Activated B cell treated with CpG ODN at 0.5 μM for 24 hours (primary cell): ENCODE measurements around the gene CALM3. TPM values are rescaled to one million over a fixed set of nuclear protein-coding genes. Genes with fewer than 3 reads are reported as not detected.

Source experiments
- ATAC-seq: fragments of 200-7000 bp; cut with Tn5 transposase; one replicate; pipeline ENCODE4 v1.10.0; 2021; ENCODE audit warnings: low read depth, mild to moderate bottlenecking, moderate library complexity
- CTCF ChIA-PET: fragments of 350-600 bp; sonication (Branson Sonifier 250); formaldehyde crosslinking; loops from one replicate; lab custom pipeline; 2021; ENCODE audit warnings: antibody characterized with exemption; lab: Charles Lee
- POLR2A ChIA-PET: fragments of 350-600 bp; sonication (Branson Sonifier 250); formaldehyde crosslinking; loops from one replicate; lab custom pipeline; 2021; ENCODE audit warnings: antibody characterized with exemption; lab: Charles Lee
- DNase-seq: peaks from one replicate; pipeline ENCODE4 v3.0.0; 2022
- H3K27ac Mint-ChIP-seq: one replicate; pipeline ENCODE4 v1.8.0; 2020; ENCODE audit warnings: mixed read lengths
- H3K27me3 Mint-ChIP-seq: one replicate; pipeline ENCODE4 v1.8.0; 2021; ENCODE audit warnings: mixed read lengths
- H3K36me3 Mint-ChIP-seq: one replicate; pipeline ENCODE4 v1.8.0; 2021; ENCODE audit warnings: low read depth, mixed read lengths
- H3K4me1 Mint-ChIP-seq: one replicate; pipeline ENCODE4 v1.8.0; 2021; ENCODE audit warnings: mixed read lengths
- H3K4me3 Mint-ChIP-seq: one replicate; pipeline ENCODE4 v1.8.0; 2020; ENCODE audit warnings: mild to moderate bottlenecking, mixed read lengths
- H3K9me3 Mint-ChIP-seq: one replicate; pipeline ENCODE4 v1.8.0; 2020; ENCODE audit warnings: mixed read lengths
- intact Hi-C: fragments of 100-400 bp; cut with micrococcal nuclease; formaldehyde crosslinking; loops from one replicate; pipeline ENCODE4 v1.15.1; 2024
- total RNA-seq: library from RNA; stranded (reverse); gene quantifications from 2 replicates; pipeline ENCODE4 v1.2.3, GENCODE V29; 2022
- TF ChIP-seq, protein P1 (sequence below): fragments of 200-600 bp; IDR thresholded peaks from one replicate; pipeline ENCODE4 v1.8.0; 2022; ENCODE audit warnings: antibody characterized with exemption, mild to moderate bottlenecking

The CALM3 gene
- total RNA-seq, 1 donor from 2014 or later = 174 TPM

DNA sequence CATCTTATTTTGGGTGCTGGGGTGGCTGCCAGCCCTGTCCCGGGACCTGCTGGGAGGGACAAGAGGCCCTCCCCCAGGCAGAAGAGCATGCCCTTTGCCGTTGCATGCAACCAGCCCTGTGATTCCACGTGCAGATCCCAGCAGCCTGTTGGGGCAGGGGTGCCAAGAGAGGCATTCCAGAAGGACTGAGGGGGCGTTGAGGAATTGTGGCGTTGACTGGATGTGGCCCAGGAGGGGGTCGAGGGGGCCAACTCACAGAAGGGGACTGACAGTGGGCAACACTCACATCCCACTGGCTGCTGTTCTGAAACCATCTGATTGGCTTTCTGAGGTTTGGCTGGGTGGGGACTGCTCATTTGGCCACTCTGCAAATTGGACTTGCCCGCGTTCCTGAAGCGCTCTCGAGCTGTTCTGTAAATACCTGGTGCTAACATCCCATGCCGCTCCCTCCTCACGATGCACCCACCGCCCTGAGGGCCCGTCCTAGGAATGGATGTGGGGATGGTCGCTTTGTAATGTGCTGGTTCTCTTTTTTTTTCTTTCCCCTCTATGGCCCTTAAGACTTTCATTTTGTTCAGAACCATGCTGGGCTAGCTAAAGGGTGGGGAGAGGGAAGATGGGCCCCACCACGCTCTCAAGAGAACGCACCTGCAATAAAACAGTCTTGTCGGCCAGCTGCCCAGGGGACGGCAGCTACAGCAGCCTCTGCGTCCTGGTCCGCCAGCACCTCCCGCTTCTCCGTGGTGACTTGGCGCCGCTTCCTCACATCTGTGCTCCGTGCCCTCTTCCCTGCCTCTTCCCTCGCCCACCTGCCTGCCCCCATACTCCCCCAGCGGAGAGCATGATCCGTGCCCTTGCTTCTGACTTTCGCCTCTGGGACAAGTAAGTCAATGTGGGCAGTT is 8.6 kb downstream of the CALM3 start:
- TF ChIP-seq, protein P1, sequence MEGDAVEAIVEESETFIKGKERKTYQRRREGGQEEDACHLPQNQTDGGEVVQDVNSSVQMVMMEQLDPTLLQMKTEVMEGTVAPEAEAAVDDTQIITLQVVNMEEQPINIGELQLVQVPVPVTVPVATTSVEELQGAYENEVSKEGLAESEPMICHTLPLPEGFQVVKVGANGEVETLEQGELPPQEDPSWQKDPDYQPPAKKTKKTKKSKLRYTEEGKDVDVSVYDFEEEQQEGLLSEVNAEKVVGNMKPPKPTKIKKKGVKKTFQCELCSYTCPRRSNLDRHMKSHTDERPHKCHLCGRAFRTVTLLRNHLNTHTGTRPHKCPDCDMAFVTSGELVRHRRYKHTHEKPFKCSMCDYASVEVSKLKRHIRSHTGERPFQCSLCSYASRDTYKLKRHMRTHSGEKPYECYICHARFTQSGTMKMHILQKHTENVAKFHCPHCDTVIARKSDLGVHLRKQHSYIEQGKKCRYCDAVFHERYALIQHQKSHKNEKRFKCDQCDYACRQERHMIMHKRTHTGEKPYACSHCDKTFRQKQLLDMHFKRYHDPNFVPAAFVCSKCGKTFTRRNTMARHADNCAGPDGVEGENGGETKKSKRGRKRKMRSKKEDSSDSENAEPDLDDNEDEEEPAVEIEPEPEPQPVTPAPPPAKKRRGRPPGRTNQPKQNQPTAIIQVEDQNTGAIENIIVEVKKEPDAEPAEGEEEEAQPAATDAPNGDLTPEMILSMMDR = no peak
- Mint-ChIP-seq H3K27me3 (no peaks in the 10 kb centered on the region), H3K4me3 (no peak overlapping the region), H3K36me3 (peaks cover 53% of the 10 kb centered on the region), H3K27ac (no peak overlapping the region), H3K9me3 (no peaks in the 10 kb centered on the region), H3K4me1 (peaks cover 34% of the 10 kb centered on the region)
- POLR2A ChIA-PET = interaction anchor here (6.0 to 6.4 kb wide), 2 partner anchors 8 to 52 kb away, joined by 67 to 69 read pairs; partner anchors contain the start of genes CALM3 and DACT3
- CTCF ChIA-PET = interaction anchor here (9.4 kb wide), 1 partner anchor 53 kb away, joined by 234 read pairs; the partner anchor contains the start of gene DACT3
- intact Hi-C loops = loop anchor here (5.0 kb wide), 1 partner anchor 72 kb away; no protein-coding TSS in a partner anchor
- ATAC-seq (no peak), DNase-seq (no peak)

DNA sequence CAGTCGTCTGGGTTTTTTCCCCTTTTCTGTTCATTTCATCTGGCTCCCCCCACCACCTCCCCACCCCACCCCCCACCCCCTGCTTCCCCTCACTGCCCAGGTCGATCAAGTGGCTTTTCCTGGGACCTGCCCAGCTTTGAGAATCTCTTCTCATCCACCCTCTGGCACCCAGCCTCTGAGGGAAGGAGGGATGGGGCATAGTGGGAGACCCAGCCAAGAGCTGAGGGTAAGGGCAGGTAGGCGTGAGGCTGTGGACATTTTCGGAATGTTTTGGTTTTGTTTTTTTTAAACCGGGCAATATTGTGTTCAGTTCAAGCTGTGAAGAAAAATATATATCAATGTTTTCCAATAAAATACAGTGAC is 9.3 kb downstream of the CALM3 start:
- H3K27me3 Mint-ChIP-seq = no peaks in the 10 kb centered on the region
- no peaks in the 10 kb centered on the region for H3K9me3 Mint-ChIP-seq
- CTCF ChIA-PET = interaction anchor here (9.4 kb wide), 1 partner anchor 52 kb away, joined by 234 read pairs; the partner anchor contains the start of gene DACT3
- H3K4me3 Mint-ChIP-seq = no peak overlapping the region
- H3K4me1 Mint-ChIP-seq = peaks cover 34% of the 10 kb centered on the region
- intact Hi-C loops = loop anchor here (5.0 kb wide), 1 partner anchor 73 kb away; no protein-coding TSS in a partner anchor
- POLR2A ChIA-PET = interaction anchor here (0.6 to 6.4 kb wide), 4 partner anchors 9 to 214 kb away, joined by 3 to 69 read pairs (median 35); partner anchors contain the start of genes CALM3 and DACT3
- H3K36me3 Mint-ChIP-seq = peaks cover 52% of the 10 kb centered on the region
- ATAC-seq (no peak), DNase-seq (no peak)
- H3K27ac Mint-ChIP-seq = no peak overlapping the region
- TF ChIP-seq, protein P1 = no peak

DNA sequence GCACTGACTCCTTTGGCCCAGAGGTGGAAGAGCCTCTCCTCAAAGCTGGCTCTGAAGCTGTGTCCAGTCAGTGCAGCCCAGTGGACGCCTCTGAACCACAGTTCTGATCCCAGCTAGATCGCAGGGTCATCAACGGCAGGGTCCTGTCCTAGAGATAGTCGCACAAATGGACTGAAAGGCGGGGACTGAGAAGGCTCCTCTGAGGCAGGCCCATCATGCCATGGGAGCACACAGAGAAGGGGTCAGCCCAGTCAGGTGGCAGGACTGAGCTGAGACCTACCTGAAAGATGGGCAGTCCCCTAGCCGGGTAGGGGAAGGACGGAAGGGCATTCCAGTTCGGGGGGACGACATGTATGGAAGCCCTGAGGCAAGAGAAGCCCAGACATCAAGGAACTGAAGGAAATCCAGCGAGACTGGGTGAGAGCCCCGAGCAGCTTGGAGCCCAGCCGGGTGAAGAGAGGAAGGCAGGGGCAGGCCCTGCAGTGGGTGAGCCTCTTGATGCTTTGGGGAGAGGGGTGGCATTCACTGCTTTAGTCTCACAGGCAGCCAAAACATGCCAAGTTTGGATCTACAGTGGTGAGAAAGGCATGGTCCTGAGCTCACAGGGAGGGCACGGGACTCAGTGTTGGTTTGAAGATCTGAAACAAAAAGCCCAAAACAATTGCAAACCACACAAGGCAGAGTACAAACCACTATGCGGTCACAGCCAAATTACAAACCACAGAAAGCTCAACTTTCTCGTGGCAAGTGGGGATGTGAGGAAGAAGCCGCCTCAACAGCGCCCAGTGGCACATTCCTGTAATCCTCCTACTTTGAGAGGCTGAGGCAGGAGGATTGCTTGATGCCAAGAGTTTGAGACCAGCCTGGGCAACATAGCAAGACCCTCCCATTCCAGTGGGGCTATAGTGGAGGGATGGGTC is 10.0 kb downstream of the CALM3 start:
- Mint-ChIP-seq H3K27me3 (no peaks in the 10 kb centered on the region), H3K27ac (peak overlapping the region; percentile 50), H3K36me3 (peaks cover 46% of the 10 kb centered on the region), H3K4me1 (peaks cover 39% of the 10 kb centered on the region), H3K9me3 (no peaks in the 10 kb centered on the region), H3K4me3 (peak overlapping the region; percentile 29)
- TF ChIP-seq, protein P1 = no peak
- intact Hi-C loops = loop anchor here (5.0 kb wide), 1 partner anchor 74 kb away; no protein-coding TSS in a partner anchor
- CTCF ChIA-PET = interaction anchor here (0.8 to 9.4 kb wide), 7 partner anchors 9 to 138 kb away, joined by 3 to 234 read pairs (median 3); partner anchors contain the start of genes CALM3 and DACT3
- ATAC-seq = peak; percentile 30
- POLR2A ChIA-PET = interaction anchor here (0.6 to 6.4 kb wide), 11 partner anchors 9 to 1611 kb away, joined by 3 to 69 read pairs (median 4); partner anchors contain the start of genes CALM3, DACT3 and PTGIR
- DNase-seq = no peak

DNA sequence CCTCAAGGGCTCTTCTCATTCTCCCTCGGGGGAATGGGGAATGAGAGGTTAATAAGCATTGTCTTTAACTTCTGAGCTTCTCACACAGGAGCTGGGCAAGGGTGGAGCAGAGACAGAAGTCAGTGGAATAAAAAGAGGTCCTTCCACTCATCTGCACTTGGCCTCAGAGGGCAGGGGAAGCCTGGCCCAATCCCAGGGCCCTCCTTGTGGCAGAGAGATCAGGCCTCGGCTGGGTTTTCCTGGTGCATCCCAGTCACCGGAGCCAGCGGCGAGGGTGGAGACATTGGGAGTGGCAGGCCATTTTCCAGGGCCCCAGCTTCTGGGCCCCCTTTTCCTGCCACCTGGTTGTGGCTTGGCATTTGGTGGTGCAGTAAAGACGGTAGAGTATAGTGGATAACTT is 10.6 kb downstream of the CALM3 start:
- POLR2A ChIA-PET = interaction anchor here (0.6 to 6.4 kb wide), 11 partner anchors 8 to 1612 kb away, joined by 3 to 69 read pairs (median 4); partner anchors contain the start of genes CALM3, DACT3 and PTGIR
- TF ChIP-seq, protein P1 = no peak
- CTCF ChIA-PET = interaction anchor here (0.8 to 9.4 kb wide), 9 partner anchors 9 to 142 kb away, joined by 3 to 234 read pairs (median 3); partner anchors contain the start of genes CALM3 and DACT3
- DNase-seq (no peak), ATAC-seq (no peak)
- no peak overlapping the region for H3K4me3 Mint-ChIP-seq
- peak overlapping the region; percentile 35 for H3K27ac Mint-ChIP-seq
- H3K36me3 Mint-ChIP-seq = peaks cover 39% of the 10 kb centered on the region
- H3K27me3 Mint-ChIP-seq = no peaks in the 10 kb centered on the region
- intact Hi-C loops = loop anchor here (5.0 kb wide), 1 partner anchor 74 kb away; no protein-coding TSS in a partner anchor
- peaks cover 46% of the 10 kb centered on the region for H3K4me1 Mint-ChIP-seq
- H3K9me3 Mint-ChIP-seq = no peaks in the 10 kb centered on the region
